ENCODE data around the gene MISFA.

DNA sequence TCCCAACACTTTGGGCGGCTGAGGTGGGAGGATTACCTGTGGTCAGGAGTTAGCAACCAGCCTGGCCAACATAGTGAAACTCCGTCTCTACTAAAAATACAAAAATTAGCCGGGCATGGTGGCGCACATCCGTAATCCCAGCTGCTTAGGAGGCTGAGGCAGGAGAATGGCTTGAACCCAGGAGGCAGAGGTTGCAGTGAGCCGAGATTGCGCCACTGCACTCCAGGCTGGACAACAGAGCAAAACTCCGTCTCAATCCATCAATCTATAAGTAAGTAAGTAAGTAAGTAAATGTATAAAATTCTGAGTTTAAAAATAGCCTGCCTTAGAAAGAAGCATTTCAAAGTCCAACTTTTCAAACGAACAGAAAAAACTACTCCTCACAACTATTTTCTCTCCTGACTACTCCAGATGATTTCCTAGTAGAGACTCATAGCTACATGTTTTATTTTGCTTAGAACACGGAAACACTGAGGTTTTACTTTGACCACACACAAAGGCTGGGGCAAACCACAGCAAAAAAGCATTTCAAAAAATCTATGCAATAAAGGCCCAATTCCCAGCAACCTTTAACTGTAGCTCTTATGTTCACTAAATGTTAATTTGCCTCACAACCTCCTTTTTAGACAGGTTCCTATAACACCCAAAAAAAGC, 18.2 kb downstream of the MISFA start:
- TF ChIP-seq POLR2AphosphoS5 (IDR thresholded peaks at IDR 0.05; ENCODE audit: low read depth, low read length) (no peak), PAX5 (IDR thresholded peaks at IDR 0.05; ENCODE audit: insufficient read depth, low read length, severe bottlenecking) (no peak), POLR2A (IDR thresholded peaks at IDR 0.05; ENCODE audit: low read depth, low read length) (no peak), TAF1 (IDR thresholded peaks at IDR 0.05; ENCODE audit: low read depth, low read length) (no peak), SPI1 (IDR thresholded peaks at IDR 0.05; ENCODE audit: low read depth, low read length) (no peak), POU2F2 (IDR thresholded peaks at IDR 0.05; ENCODE audit: low read depth, low read length) (no peak)
